Thyroid gland (tissue), 4 donors: ENCODE data around the gene RWDD1.
"Not testable (repeated sequence)": the region's sequence is repeated elsewhere in the genome, so short reads cannot be mapped to it uniquely, and the experiment has no call there.

ENCODE experiments used
- CTCF ChIP-seq, 6 experiments: fragments of 200-600 bp in 3 of 6; fragments of 450-650 bp in 3 of 6; sonication (generic) in 3 of 6; IDR thresholded peaks; one replicate each; pipeline ENCODE4 v1.5.1; 2016 to 2019; ENCODE audit warnings: antibody characterized with exemption in 6 of 6, mild to moderate bottlenecking in 2 of 6, inconsistent platforms in 1 of 6, moderate library complexity in 1 of 6
- POLR2A ChIP-seq, 2 donors: fragments of 450-650 bp; IDR thresholded peaks; one replicate each; pipeline ENCODE4 v1.6.1; 2017; ENCODE audit warnings: antibody characterized with exemption in 2 of 2, mild to moderate bottlenecking in 2 of 2, moderate library complexity in 1 of 2

GRCh38 chr6:116604868-116605267 is 33.6 kb downstream of the RWDD1 start:
- not testable (repeated sequence) for TF ChIP-seq POLR2A, CTCF (IDR thresholded peaks at IDR 0.05)
